ENCODE data around the gene ARID2.

Gene ARID2

GRCh38 chr12:45720069-45720468 lies 9.4 kb upstream of the ARID2 start:
- no peak for DNase-seq (ENCODE audit: low spot score)

DNA sequence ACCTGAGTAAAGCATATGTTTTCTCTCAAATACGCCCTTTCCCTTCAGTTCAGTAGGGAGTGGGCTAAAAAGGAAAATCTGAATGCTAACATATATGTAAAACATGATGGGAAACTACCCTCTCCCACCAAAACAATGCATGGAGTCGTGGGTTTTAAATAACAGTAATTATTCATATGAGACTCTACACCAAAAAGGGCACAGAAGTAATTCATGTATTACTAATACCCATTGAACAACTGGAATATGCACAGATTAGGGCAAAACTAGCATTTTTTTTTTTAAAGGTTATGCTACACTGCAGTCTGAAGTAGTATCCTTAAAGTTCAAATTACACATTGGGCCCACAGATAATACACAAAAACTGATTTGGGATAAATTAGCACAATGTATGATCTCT lies 8.1 kb upstream of the ARID2 start:
- no peak for DNase-seq (ENCODE audit: low spot score)

DNA sequence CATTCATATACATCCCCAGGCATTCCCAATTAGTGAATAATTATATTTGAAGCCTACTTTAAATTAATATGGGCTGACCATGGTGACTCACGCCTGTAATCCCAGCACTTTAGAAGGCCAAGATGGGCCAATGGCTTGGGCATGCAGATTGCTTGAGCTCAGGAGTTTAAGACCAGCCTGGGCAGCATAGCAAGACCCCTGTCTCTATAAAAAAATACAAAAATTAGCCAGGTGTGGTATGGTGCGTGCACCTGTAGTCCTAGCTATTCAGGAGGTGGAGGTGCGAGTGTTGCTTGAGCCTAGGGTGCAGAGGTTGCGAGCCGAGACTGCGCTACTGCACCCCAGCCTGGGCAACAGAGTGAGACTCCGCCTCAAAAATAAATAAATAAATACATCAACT lies 7.6 kb upstream of the ARID2 start:
- no peak for DNase-seq (ENCODE audit: low spot score)

GRCh38 chr12:45725631-45726602 lies 3.6 kb upstream of the ARID2 start:
- peak; percentile 35 for DNase-seq (ENCODE audit: low spot score)

- peak; percentile 55 for DNase-seq (ENCODE audit: low spot score)
Measured at GRCh38 chr12:45726603-45727300, 2.8 kb upstream of the ARID2 start.

GRCh38 chr12:45727301-45727979 lies 2.1 kb upstream of the ARID2 start:
- DNase-seq (ENCODE audit: low spot score): peak; percentile 90

GRCh38 chr12:45727980-45728629 lies 1.4 kb upstream of the ARID2 start:
- DNase-seq (ENCODE audit: low spot score): no peak

DNA sequence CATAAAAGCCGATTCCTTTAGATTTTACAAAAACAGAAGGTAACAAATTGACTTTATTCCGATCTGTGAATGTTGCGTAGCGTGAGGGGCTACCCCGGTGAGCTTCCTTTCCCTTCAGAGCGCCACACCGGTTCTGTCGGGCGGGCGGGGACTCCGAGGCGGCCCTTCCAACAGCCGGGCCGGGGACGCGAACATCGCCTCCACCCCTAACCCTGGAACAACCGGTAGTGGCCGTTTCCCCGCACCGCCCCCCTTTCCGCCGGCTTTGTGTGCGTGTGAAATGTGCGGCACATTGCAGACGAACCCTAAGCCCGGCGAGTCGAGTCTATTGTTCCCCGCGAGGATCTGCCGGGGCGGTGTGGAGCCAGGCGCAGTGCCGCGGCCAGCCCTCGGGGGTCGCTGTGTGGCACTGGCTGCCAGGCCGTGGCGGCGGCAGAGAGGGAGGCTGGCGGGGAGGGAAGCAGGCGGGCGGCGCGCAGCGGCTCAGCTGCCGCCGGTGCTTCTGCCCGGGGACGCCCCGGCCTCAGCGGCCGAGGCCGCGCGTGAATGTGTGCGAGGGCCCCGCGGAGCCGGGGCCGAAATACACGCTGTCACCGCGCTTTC lies 775 bp upstream of the ARID2 start:
- DNase-seq (ENCODE audit: low spot score): peak; percentile 85

- no peak for DNase-seq (ENCODE audit: low spot score)
Measured at GRCh38 chr12:45730084-45730347, 510 bp downstream of the ARID2 start.

GRCh38 chr12:45730348-45731189 lies 1.1 kb downstream of the ARID2 start:
- DNase-seq (ENCODE audit: low spot score): peak; percentile 7

GRCh38 chr12:45731190-45731775 lies 1.8 kb downstream of the ARID2 start:
- no peak for DNase-seq (ENCODE audit: low spot score)

- DNase-seq (ENCODE audit: low spot score): no peak
Measured at GRCh38 chr12:45732250-45732649, 2.7 kb downstream of the ARID2 start.

DNA sequence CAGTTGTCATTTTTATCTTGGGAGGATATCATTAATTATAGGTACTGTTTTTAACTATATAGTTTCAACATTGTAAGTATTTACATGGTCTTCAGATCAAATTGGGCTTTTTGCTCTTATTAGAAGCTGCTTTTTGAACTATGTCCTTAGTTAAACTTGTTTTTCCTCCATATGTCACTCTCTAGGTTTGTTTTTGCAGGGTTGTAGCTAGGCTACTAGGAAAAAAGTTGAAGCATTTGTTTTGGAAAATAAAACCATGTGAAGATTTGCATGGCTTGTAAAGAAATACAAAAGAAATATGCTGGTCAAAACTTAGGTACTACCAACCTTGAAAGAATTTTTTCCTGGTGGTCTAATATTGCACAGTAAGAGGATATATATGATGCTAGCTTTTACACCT lies 3.4 kb downstream of the ARID2 start:
- DNase-seq (ENCODE audit: low spot score): no peak

- no peak for DNase-seq (ENCODE audit: low spot score)
Measured at GRCh38 chr12:45737638-45738037, 8.1 kb downstream of the ARID2 start.

GRCh38 chr12:45742590-45742989 lies 13.1 kb downstream of the ARID2 start:
- DNase-seq (ENCODE audit: low spot score): no peak

DNA sequence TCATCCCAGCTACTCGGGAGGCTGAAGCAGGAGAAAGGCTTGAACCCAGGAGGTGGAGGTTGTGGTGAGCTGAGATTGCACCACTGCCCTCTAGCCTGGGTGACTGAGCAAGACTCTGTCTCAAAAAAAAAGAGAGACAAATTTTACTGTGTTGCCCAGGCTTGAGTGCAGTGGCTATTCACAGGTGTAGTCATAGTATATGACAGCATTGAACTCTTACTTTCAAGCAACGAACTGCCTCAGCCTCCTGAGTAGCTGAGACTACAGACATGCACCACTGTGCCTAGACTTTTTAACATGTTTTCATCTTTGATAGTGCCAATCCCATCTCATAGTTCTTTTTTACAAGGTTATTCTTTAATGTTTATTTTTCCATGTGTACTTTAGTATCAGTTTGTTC lies 13.7 kb downstream of the ARID2 start:
- DNase-seq (ENCODE audit: low spot score): no peak

GRCh38 chr12:45745861-45746277 lies 16.4 kb downstream of the ARID2 start:
- peak; percentile 51 for DNase-seq (ENCODE audit: low spot score)

DNA sequence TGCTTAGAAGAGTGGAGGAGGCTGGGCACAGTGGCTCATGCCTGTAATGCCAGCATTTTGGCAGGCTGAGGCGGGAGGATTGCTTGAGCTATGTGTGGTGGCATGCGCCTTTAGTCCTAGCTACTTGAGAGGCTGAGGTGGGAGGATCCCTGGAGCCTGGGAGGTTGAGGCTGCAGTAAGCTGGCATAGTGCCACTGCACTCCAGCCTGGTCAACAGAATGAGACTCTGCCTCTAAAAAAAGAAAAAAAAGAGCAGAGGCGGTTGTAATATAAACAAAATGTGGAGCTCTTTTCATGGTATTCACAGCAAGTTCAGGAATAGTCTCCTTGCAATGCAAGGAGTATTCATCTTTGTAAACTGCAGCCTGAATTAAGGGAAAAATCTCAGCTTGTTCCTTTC lies 27.2 kb downstream of the ARID2 start:
- DNase-seq (ENCODE audit: low spot score): no peak

DNA sequence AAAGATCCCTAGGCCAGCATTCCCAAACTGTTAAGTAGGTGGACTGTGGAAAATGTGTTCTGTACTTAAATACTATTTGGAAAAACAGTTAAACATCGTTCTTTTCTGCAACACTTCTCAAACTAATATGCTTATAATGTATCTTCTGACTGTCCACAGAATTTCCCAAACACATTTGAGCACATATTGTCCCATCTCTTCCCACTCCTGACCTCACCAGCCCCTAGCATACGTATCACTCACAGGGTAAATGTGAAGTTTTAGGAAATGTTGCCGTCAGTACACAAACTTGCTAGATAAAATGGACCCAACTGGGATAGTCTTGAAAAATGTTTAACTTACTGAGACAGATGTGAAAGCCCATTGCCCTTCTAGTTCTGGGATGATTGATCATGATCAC lies 27.7 kb downstream of the ARID2 start:
- DNase-seq (ENCODE audit: low spot score): no peak

DNA sequence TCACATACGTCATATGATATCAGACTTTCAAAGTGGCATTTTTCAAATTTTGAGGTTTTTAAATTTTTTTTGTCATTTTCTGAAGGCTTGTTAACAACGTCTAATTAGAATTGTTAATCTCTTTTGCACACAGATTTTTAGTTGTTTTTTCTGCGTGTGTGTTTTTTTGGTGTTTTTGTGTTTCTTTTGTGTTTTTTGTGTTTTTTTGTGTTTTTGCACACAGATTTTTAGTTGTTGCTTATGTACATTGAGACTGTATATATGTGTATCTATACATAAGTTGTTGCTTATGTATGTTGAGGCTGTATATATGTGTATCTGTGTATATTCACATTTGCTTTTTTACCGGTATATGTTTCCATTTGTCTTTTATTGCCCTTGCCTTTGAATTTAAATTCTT lies 30.8 kb downstream of the ARID2 start:
- no peak for DNase-seq (ENCODE audit: low spot score)

Measured in AG08395 (cell line).